HPDE6-E6E7 (cell line): Measurements from ENCODE around the gene DIP2C.
"Not testable (repeated sequence)": the region's sequence is repeated elsewhere in the genome, so short reads cannot be mapped to it uniquely, and the experiment has no call there.

Source experiments
- DNase-seq: peaks from one replicate; pipeline ENCODE4 v3.0.0; 2011; ENCODE audit warnings: missing footprints; ENCODE audit errors: extremely low spot score

DIP2C gene

DNA sequence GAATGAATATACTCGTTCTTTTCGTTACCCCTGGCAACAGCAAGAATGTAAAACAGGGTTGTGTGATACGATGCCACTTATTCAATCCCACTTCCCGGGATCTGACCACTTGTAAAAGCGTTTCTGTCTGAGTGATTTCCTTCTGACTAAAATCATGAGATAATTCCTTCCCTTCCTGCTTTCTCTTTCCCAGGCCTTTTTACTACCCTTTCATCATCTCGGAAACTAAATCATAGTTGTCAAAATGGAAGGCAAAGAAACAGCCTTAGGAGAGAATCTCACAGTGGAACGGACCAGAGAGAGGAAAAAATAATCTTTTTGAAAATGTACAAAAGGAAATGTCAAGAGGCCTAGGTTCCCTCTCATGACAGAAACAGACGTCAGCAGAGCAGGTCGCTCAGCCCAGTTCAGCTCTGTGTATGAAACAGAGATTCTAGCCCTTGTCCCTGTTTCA, 29.8 kb downstream of the DIP2C start:
- no peak for DNase-seq

DNA sequence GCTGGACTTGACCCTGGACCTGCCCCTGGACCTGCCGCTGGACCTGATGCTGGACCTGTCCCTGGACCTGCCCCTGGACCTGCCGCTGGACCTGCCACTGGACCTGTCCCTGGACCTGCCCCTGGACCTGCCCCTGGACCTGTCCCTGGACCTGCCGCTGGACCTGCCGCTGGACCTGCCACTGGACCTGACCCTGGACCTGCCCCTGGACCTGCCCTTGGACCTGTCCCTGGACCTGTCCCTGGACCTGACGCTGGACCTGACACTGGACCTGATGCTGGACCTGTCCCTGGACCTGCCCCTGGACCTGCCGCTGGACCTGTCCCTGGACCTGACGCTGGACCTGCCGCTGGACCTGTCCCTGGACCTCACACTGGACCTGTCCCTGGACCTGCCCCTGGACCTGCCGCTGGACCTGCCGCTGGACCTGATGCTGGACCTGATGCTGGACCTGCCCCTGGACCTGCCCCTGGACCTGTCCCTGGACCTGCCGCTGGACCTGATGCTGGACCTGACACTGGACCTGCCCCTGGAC, 31.6 kb downstream of the DIP2C start:
- not testable (repeated sequence) for DNase-seq

GRCh38 chr10:656883-657282, 32.6 kb downstream of the DIP2C start:
- no peak for DNase-seq

- DNase-seq, result no peak
Measured at GRCh38 chr10:655184-655583, 34.3 kb downstream of the DIP2C start.

GRCh38 chr10:654647-654996, 34.8 kb downstream of the DIP2C start:
- DNase-seq, result no peak

DNA sequence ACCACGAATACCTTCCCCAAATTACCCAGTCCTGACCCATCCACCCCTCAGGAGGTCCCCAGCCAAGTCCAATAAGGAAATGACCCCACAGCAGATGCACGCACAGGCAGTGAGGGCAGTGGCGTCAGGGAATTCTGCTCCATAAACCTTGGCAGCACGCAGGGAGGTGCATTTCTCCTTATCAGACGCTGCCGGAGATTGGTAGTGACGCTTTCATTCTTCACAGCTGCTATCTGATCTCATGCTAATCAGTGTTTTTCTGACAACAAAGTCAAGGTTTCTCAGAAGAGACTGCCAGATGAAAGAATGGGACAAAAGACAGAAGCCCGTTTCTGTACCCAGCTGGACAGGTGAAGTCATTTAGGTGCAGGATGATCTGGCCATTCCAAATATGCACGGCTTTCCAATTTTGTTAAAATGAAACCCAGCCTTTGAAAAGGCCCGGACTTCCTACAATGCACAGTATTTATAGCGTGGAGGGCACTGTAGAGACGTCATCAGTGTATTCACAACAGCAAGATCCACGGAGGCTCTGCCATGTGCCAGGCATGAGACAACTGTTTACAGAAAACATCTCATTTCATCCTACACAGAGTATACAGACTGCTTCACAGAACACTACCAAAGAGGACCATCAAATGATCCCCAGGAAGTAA, 35.3 kb downstream of the DIP2C start:
- DNase-seq, result no peak

- DNase-seq, result not testable (repeated sequence)
Measured at GRCh38 chr10:652832-653459, 36.5 kb downstream of the DIP2C start.

DNA sequence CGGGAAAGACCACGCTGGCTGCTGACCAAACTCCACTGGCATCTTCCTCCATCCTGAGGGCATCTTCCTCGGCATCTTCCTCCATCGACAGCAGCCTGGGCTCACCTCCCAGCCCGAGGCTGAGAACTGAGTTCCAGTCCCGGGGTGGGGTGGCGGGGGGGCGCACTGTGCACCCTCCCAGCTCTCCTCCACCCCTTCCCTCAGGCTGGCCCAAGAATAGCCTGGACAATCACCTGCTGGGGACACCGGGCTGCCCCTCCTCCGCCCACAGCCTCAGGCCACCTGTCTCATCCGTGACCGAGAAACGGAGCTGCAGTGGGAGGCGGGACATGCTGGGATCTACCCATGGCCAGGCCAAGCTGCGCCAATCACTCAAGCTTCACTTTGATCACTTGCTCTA, 37.2 kb downstream of the DIP2C start:
- no peak for DNase-seq

- no peak for DNase-seq
Measured at GRCh38 chr10:651692-652091, 37.8 kb downstream of the DIP2C start.

- no peak for DNase-seq
Measured at GRCh38 chr10:650886-651615, 38.4 kb downstream of the DIP2C start.

- no peak for DNase-seq
Measured at GRCh38 chr10:650441-650851, 39.0 kb downstream of the DIP2C start.

- DNase-seq, result no peak
Measured at GRCh38 chr10:649798-650440, 39.5 kb downstream of the DIP2C start.

GRCh38 chr10:649445-649797, 40.0 kb downstream of the DIP2C start:
- DNase-seq, result no peak

DNA sequence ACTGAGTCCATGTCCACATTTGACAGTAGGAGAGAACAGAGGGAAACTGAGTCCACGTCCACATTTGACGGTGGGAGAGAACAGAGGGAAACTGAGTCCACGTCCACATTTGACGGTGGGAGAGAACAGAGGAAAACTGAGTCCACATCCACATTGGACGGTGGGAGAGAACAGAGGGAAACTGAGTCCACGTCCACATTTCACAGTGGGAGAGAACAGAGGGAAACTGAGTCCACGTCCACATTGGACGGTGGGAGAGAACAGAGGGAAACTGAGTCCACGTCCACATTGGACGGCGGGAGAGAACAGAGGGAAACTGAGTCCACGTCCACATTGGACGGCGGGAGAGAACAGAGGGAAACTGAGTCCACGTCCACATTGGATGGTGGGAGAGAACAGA, 42.4 kb downstream of the DIP2C start:
- not testable (repeated sequence) for DNase-seq

DNA sequence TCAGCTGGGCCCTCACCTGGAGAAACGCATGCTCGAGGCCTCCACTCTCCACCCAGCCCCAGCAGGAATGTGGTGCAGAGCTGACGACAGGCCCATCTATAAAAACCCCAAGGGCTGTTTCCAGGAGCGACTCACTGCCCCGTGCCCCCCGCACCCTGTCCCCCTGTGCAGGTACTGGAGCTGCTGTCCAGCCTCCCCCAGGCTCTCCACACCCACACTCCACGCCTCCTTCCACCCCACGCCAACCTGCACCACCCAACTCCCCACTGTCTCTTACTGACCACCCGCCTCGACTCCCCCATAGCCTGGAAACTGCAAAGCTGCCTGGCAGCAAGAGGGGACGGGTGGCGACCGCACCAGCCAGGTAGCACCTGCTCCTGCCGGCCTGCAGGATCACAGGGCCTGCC, 43.3 kb downstream of the DIP2C start:
- DNase-seq, result no peak

GRCh38 chr10:644943-645334, 44.5 kb downstream of the DIP2C start:
- DNase-seq, result no peak

DNA sequence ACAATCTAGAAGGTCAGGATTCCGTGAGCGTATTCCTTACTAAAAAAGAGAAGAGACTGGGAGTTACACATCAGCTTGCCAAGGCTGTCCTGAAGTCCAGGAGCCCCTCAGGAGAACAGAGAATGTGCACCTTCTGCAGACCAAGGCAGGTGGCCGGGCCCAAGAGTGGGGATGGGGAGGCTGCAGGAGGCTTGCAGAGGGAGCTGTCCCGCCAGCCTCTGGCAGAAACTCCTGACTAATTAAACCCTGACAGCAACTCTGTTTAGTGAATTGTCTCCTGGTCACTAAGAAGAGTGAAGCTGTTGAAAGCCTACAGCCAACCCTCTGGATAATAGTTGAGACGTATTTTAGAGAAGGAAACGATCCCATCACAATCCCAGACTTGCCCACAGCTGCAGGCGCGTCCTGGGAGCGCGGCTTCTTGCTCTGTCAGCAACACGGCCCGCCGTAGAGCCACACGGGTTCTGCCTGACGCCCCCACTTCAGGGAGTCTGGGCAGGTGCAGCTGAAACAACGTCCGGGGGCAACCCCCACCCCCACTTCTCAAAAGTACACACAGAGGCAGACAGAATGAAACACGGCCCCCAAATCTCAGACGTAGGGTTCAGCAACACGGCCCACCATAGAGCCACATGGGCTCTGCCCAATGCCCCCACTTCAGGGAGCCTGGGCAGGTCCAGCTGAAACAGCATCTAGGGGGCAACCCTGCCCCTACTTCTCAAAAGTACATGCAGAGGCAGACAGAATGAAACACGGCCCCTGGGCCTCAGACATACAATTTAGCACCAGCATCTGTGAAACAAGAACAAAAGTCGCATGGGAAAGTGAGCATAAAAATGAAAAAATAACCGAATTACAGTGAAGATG, 45.2 kb downstream of the DIP2C start:
- no peak for DNase-seq

DNA sequence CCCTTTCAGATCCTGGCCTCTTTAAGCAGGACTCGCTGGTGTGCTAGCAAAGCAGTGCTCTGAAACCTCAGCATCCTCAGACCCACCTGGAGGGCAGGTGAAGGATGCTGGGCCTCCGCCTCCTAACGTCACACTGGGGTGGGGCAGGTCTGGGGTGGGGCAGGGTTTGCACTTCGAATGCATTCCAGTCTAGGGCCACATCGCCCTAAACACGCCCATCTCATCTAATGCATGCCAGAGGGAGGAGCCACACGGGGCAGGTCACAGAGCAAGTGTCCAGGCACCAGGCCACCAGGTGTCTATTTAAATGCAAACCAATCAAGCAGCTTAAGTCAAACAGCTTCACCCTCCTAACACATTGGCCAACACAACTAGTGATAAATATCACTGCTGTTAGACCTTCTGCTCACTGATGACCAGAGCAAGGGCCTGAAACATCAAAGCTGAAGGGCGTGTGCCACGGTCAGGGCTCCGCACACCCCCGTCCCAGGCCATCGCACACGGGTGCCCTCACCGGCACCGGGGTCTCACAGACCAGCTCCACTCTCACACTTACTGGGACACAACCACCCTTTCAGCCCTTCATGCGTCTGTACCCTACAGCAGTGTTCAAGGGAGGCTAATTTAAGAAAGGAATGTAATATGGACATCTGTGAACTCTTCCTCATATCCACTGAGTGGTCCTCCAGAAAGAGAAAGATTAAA, 47.1 kb downstream of the DIP2C start:
- no peak for DNase-seq

DNA sequence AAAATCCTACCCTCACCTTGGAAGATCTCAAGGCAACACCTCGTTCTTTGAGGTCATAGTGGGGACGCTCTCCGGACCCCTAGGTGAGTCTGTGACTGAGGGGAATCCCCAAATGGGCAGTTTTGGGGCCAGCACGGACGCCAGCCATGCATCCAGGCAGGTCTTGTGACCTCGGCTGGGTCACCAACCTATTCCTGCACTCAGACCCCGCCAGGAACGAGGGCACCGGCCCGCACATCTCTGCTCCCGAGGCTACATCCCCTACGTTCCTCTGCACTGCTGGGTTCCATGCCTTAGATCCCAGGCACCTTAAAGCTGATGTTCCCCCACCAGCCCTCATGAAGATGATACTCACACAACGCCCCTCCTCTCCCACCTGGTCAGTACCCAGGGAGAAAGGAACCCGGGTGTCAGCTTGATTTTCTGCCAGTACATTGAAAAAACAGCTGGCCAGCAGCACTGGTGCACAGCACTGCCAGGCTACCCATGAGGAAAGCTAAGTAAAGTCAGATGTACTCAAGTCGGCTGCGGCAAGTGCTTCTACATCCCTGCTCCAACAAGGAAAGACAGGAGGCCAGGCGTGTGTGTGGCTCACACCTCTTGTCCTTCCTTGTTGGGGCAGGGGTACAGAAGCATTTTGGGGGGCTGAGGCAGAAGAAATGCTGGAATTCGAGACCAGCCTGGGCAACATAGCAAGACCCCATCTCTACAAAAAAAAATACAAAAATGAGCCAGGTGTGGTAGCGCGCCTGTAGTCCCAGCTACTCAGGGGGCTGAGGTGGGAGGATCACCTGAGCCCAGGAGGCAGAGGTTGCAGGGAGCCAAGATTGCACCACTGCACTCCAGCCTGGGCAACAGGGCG, 48.1 kb downstream of the DIP2C start:
- no peak for DNase-seq

- DNase-seq, result no peak
Measured at GRCh38 chr10:640673-641045, 48.8 kb downstream of the DIP2C start.
